ENCODE measurements around the gene ZNF521.

ZNF521 gene

DNA sequence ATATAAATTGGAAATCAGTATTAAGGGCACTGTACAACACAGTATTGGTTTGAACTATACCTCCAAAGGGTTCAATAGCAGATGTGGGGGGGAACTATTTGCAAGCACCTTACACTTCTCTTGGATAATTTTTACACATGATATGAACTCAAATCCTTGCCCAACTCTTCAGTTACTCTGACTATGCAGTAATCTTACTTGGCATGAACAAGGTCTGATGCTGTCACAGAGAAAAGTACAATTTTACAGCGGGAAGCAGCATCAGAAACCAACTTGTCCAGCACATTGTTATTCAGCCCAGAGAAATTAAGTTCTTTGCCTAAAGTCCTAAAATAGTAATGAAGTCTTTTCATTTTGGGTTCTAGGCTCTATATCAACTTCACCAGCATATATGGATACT, 98.2 kb downstream of the ZNF521 start:
- Histone ChIP-seq H2AK5ac (ENCODE audit: low read depth, low read length) (no peak overlapping the region), H2AFZ (ENCODE audit: low read length) (no peak overlapping the region), H3K9ac (ENCODE audit: low read depth, low read length, poor library complexity) (no peak overlapping the region), H3K14ac (ENCODE audit: low read length) (no peak overlapping the region), H2BK15ac (ENCODE audit: low read length) (no peak overlapping the region), H3K4me3 (ENCODE audit: low read length in 2 of 2) (no peak overlapping the region), H2BK120ac (ENCODE audit: low read depth, low read length) (no peak overlapping the region), H3K4me1 (ENCODE audit: control insufficient read depth in 2 of 2, insufficient read depth in 1 of 2, low read depth in 1 of 2, low read length in 2 of 2) (peaks cover 0 to 4% of the 10 kb centered on the region in 2 donors), H3K27me3 (ENCODE audit: control insufficient read depth in 3 of 3, insufficient read depth in 3 of 3, low read depth in 1 of 3, low read length in 3 of 3) (no peaks in the 10 kb centered on the region), H3K18ac (ENCODE audit: low read length) (no peak overlapping the region), H4K8ac (ENCODE audit: low read depth, low read length) (no peak overlapping the region), H3K23ac (ENCODE audit: low read depth, low read length, poor library complexity) (no peak overlapping the region), H2BK12ac (ENCODE audit: low read length) (no peak overlapping the region), H3K36me3 (replicated peaks in 1 of 2; ENCODE audit: control insufficient read depth in 2 of 2, insufficient read depth in 2 of 2, low read length in 2 of 2) (peaks cover 2 to 41% of the 10 kb centered on the region in 2 donors), H3K27ac (replicated peaks; ENCODE audit: low read length) (no peak overlapping the region), H3K79me1 (ENCODE audit: low read depth, low read length) (no peaks in the 10 kb centered on the region), H3K9me3 (replicated peaks in 1 of 2; ENCODE audit: control insufficient read depth in 2 of 2, insufficient read depth in 1 of 2, low read depth in 1 of 2, low read length in 2 of 2) (no peaks in the 10 kb centered on the region), H3K4me2 (ENCODE audit: insufficient read depth, low read length, poor library complexity, severe bottlenecking) (no peak overlapping the region), H4K91ac (ENCODE audit: low read depth, low read length, poor library complexity) (no peak overlapping the region), H3K4ac (ENCODE audit: low read length) (no peak overlapping the region), H2BK5ac (ENCODE audit: low read length) (no peak overlapping the region)
- WGBS, 2 donors (ENCODE audit: extremely low coverage in 2 of 2, insufficient read length in 2 of 2, insufficient replicate concordance in 1 of 2), result no CpG with 5 or more reads among the region's 1 CpG
- no peak for DNase-seq (ENCODE audit: low spot score)

DNA sequence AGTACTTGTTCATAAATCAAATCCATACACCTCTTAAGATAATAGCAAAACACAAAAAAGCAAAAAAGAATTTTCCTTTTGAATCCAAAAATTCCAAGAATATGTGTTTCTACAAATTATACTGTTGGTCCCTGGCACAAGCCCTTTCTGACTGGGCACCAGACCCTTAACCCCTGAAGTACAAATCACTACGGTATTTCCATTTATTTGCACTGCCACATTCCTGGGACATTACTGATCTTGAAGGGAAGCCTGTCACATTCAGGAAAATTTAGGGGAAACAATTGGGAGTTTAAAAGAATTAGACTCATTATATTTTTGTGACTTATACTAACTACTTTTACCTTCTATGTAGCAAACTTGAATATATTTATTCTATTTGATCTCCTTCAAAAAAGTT, 98.8 kb downstream of the ZNF521 start:
- H3K14ac ChIP-seq (ENCODE audit: low read length), result no peak overlapping the region
- no peak overlapping the region for H3K4me3 ChIP-seq (ENCODE audit: low read length in 2 of 2)
- no peak overlapping the region for H3K18ac ChIP-seq (ENCODE audit: low read length)
- H2BK5ac ChIP-seq (ENCODE audit: low read length), result no peak overlapping the region
- no peak overlapping the region for H2BK120ac ChIP-seq (ENCODE audit: low read depth, low read length)
- no peaks in the 10 kb centered on the region for H3K27me3 ChIP-seq (ENCODE audit: control insufficient read depth in 3 of 3, insufficient read depth in 3 of 3, low read depth in 1 of 3, low read length in 3 of 3)
- H3K9ac ChIP-seq (ENCODE audit: low read depth, low read length, poor library complexity), result no peak overlapping the region
- H2BK15ac ChIP-seq (ENCODE audit: low read length), result no peak overlapping the region
- no peak overlapping the region for H3K4ac ChIP-seq (ENCODE audit: low read length)
- no peak overlapping the region for H2AFZ ChIP-seq (ENCODE audit: low read length)
- H3K23ac ChIP-seq (ENCODE audit: low read depth, low read length, poor library complexity), result no peak overlapping the region
- no peak overlapping the region for H3K27ac ChIP-seq (replicated peaks; ENCODE audit: low read length)
- H3K79me1 ChIP-seq (ENCODE audit: low read depth, low read length), result no peaks in the 10 kb centered on the region
- no peak overlapping the region for H2AK5ac ChIP-seq (ENCODE audit: low read depth, low read length)
- no peak overlapping the region for H3K4me2 ChIP-seq (ENCODE audit: insufficient read depth, low read length, poor library complexity, severe bottlenecking)
- no peak for DNase-seq (ENCODE audit: low spot score)
- H4K8ac ChIP-seq (ENCODE audit: low read depth, low read length), result no peak overlapping the region
- H3K9me3 ChIP-seq (replicated peaks in 1 of 2; ENCODE audit: control insufficient read depth in 2 of 2, insufficient read depth in 1 of 2, low read depth in 1 of 2, low read length in 2 of 2), result no peaks in the 10 kb centered on the region
- H3K4me1 ChIP-seq (ENCODE audit: control insufficient read depth in 2 of 2, insufficient read depth in 1 of 2, low read depth in 1 of 2, low read length in 2 of 2), result peaks cover 0 to 4% of the 10 kb centered on the region in 2 donors
- peaks cover 2 to 36% of the 10 kb centered on the region in 2 donors for H3K36me3 ChIP-seq (replicated peaks in 1 of 2; ENCODE audit: control insufficient read depth in 2 of 2, insufficient read depth in 2 of 2, low read length in 2 of 2)
- no peak overlapping the region for H2BK12ac ChIP-seq (ENCODE audit: low read length)
- WGBS, 2 donors (ENCODE audit: extremely low coverage in 2 of 2, insufficient read length in 2 of 2, insufficient replicate concordance in 1 of 2), result no CpG with 5 or more reads among the region's 1 CpG
- no peak overlapping the region for H4K91ac ChIP-seq (ENCODE audit: low read depth, low read length, poor library complexity)

DNA sequence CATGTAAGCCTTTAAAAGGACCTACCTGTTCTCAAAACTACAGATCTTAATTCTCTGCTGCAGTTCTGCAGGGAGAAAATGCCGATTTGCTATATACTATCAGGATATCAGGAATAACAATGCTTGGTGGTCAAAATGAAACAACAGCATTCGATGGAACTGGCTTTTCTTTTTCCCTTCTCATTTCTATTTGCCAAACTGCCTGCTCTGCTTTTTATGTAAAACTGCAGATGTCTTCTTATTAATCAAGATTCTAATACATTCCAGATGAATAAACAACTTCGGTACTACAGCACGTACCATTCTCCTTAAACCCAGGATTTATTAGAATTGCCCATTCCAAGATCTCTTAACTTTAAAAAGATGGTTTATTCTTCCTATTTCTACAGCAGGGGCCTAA, 100.9 kb downstream of the ZNF521 start:
- Histone ChIP-seq H3K36me3 (replicated peaks in 1 of 2; ENCODE audit: control insufficient read depth in 2 of 2, insufficient read depth in 2 of 2, low read length in 2 of 2) (peaks cover 0 to 32% of the 10 kb centered on the region in 2 donors), H4K91ac (ENCODE audit: low read depth, low read length, poor library complexity) (no peak overlapping the region), H3K9ac (ENCODE audit: low read depth, low read length, poor library complexity) (no peak overlapping the region), H3K4ac (ENCODE audit: low read length) (no peak overlapping the region), H2AK5ac (ENCODE audit: low read depth, low read length) (no peak overlapping the region), H3K27me3 (ENCODE audit: control insufficient read depth in 3 of 3, insufficient read depth in 3 of 3, low read depth in 1 of 3, low read length in 3 of 3) (no peaks in the 10 kb centered on the region), H3K14ac (ENCODE audit: low read length) (no peak overlapping the region), H3K27ac (replicated peaks; ENCODE audit: low read length) (no peak overlapping the region), H3K4me3 (ENCODE audit: low read length in 2 of 2) (no peak overlapping the region), H2AFZ (ENCODE audit: low read length) (no peak overlapping the region), H2BK15ac (ENCODE audit: low read length) (no peak overlapping the region), H4K8ac (ENCODE audit: low read depth, low read length) (no peak overlapping the region), H3K4me2 (ENCODE audit: insufficient read depth, low read length, poor library complexity, severe bottlenecking) (no peak overlapping the region), H3K4me1 (ENCODE audit: control insufficient read depth in 2 of 2, insufficient read depth in 1 of 2, low read depth in 1 of 2, low read length in 2 of 2) (no peaks in the 10 kb centered on the region), H3K23ac (ENCODE audit: low read depth, low read length, poor library complexity) (no peak overlapping the region), H3K18ac (ENCODE audit: low read length) (no peak overlapping the region), H3K9me3 (replicated peaks in 1 of 2; ENCODE audit: control insufficient read depth in 2 of 2, insufficient read depth in 1 of 2, low read depth in 1 of 2, low read length in 2 of 2) (no peaks in the 10 kb centered on the region), H2BK12ac (ENCODE audit: low read length) (no peak overlapping the region), H2BK120ac (ENCODE audit: low read depth, low read length) (no peak overlapping the region), H3K79me1 (ENCODE audit: low read depth, low read length) (no peaks in the 10 kb centered on the region), H2BK5ac (ENCODE audit: low read length) (no peak overlapping the region)
- WGBS, 2 donors (ENCODE audit: extremely low coverage in 2 of 2, insufficient read length in 2 of 2, insufficient replicate concordance in 1 of 2), result no CpG with 5 or more reads among the region's 4 CpGs
- DNase-seq (ENCODE audit: low spot score), result no peak

DNA sequence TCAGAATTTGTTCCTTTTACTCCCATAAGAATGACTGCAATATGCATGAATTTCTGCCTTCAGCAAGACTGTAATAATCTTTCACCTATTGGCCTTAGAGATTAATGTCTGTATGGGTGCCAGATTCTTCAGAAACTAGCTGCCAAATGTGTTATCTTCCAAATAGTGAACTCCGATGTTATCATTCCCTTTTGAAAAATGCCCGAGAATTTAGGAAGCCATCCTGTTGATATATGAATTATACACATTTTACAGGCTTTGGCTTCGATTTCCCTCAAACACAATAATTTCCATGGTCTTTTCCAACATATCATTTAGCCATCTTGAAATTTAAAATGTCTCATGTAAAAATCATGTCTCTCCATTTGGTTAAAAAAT, 101.5 kb downstream of the ZNF521 start:
- H3K18ac ChIP-seq (ENCODE audit: low read length), result no peak overlapping the region
- H3K4me3 ChIP-seq (ENCODE audit: low read length in 2 of 2), result no peak overlapping the region

More for the DNA sequence above, 101.5 kb downstream of the ZNF521 start:
- Histone ChIP-seq H2BK5ac (ENCODE audit: low read length) (no peak overlapping the region), H2BK15ac (ENCODE audit: low read length) (no peak overlapping the region), H2BK120ac (ENCODE audit: low read depth, low read length) (no peak overlapping the region), H3K27ac (replicated peaks; ENCODE audit: low read length) (no peak overlapping the region), H2BK12ac (ENCODE audit: low read length) (no peak overlapping the region), H4K91ac (ENCODE audit: low read depth, low read length, poor library complexity) (no peak overlapping the region), H3K36me3 (replicated peaks in 1 of 2; ENCODE audit: control insufficient read depth in 2 of 2, insufficient read depth in 2 of 2, low read length in 2 of 2) (peaks cover 0 to 31% of the 10 kb centered on the region in 2 donors), H4K8ac (ENCODE audit: low read depth, low read length) (no peak overlapping the region), H3K4me2 (ENCODE audit: insufficient read depth, low read length, poor library complexity, severe bottlenecking) (no peak overlapping the region), H2AFZ (ENCODE audit: low read length) (no peak overlapping the region), H3K14ac (ENCODE audit: low read length) (no peak overlapping the region), H3K27me3 (ENCODE audit: control insufficient read depth in 3 of 3, insufficient read depth in 3 of 3, low read depth in 1 of 3, low read length in 3 of 3) (no peaks in the 10 kb centered on the region), H3K23ac (ENCODE audit: low read depth, low read length, poor library complexity) (no peak overlapping the region), H2AK5ac (ENCODE audit: low read depth, low read length) (no peak overlapping the region), H3K4me1 (ENCODE audit: control insufficient read depth in 2 of 2, insufficient read depth in 1 of 2, low read depth in 1 of 2, low read length in 2 of 2) (no peaks in the 10 kb centered on the region), H3K79me1 (ENCODE audit: low read depth, low read length) (no peaks in the 10 kb centered on the region), H3K9me3 (replicated peaks in 1 of 2; ENCODE audit: control insufficient read depth in 2 of 2, insufficient read depth in 1 of 2, low read depth in 1 of 2, low read length in 2 of 2) (no peaks in the 10 kb centered on the region), H3K4ac (ENCODE audit: low read length) (no peak overlapping the region), H3K9ac (ENCODE audit: low read depth, low read length, poor library complexity) (no peak overlapping the region)
- no peak for DNase-seq (ENCODE audit: low spot score)
- WGBS, 2 donors (ENCODE audit: extremely low coverage in 2 of 2, insufficient read length in 2 of 2, insufficient replicate concordance in 1 of 2), result no CpG with 5 or more reads among the region's 3 CpGs
